H1 (cell line): ENCODE results near the gene COLQ. TPM values are rescaled to one million over a fixed set of nuclear protein-coding genes. Genes with fewer than 3 reads are reported as not detected.

Experiments
- CTCF ChIA-PET: fragments of 300-600 bp; sonication (Branson Sonifier 250); formaldehyde crosslinking; loops from one replicate; lab custom pipeline; 2021; ENCODE audit not compliant: partially characterized antibody; lab: Charles Lee
- POLR2A ChIA-PET: fragments of 300-600 bp; sonication (Branson Sonifier 250); formaldehyde crosslinking; loops from one replicate; lab custom pipeline; 2021; ENCODE audit warnings: inconsistent platforms; ENCODE audit not compliant: partially characterized antibody; lab: Charles Lee
- DNase-seq, 2 experiments: peaks; one replicate each; pipeline versions ENCODE4 v3.0.0 to v3.0.0-alpha.2; 2010 to 2022; ENCODE audit warnings: low spot score in 2 of 2, low read depth in 1 of 2, mixed read lengths in 1 of 2
- FAIRE-seq: peaks from 2 replicates; lab custom pipeline; 2011; peaks lifted over from hg19 to GRCh38; lab: Jason Lieb, UNC
- H2AFZ ChIP-seq: 2 replicates; pipeline ENCODE4 v1.8.1; 2012; ENCODE audit warnings: low read length, inconsistent platforms
- H2AK5ac ChIP-seq: 2 replicates; pipeline ENCODE4 v1.6.1; 2013; ENCODE audit warnings: low read depth, low read length
- H2BK120ac ChIP-seq: replicated peaks from 2 replicates; pipeline ENCODE3; 2013; ENCODE audit warnings: low read depth, low read length, inconsistent platforms
- H2BK12ac ChIP-seq: 2 replicates; pipeline ENCODE4 v1.6.1; 2013; ENCODE audit warnings: low read depth, low read length
- H2BK15ac ChIP-seq: 2 replicates; pipeline ENCODE4 v1.6.1; 2013; ENCODE audit warnings: low read length
- H2BK20ac ChIP-seq: 2 replicates; pipeline ENCODE4 v1.6.1; 2013; ENCODE audit warnings: low read length
- H2BK5ac ChIP-seq: 2 replicates; pipeline ENCODE4 v1.6.1; 2013; ENCODE audit warnings: low read depth, low read length
- H3K14ac ChIP-seq: 2 replicates; pipeline ENCODE4 v1.6.1; 2013; ENCODE audit warnings: inconsistent platforms; ENCODE audit not compliant: insufficient read length
- H3K18ac ChIP-seq: 2 replicates; pipeline ENCODE4 v1.6.1; 2013; ENCODE audit warnings: low read length; ENCODE audit errors: extremely low read depth
- H3K23ac ChIP-seq: 2 replicates; pipeline ENCODE4 v1.6.1; 2013; ENCODE audit warnings: inconsistent platforms; ENCODE audit not compliant: insufficient read length
- H3K23me2 ChIP-seq: 2 replicates; pipeline ENCODE4 v1.6.1; 2013; ENCODE audit warnings: low read depth, low read length
- H3K27ac ChIP-seq: 2 replicates; pipeline ENCODE4 v1.6.1; 2011; ENCODE audit warnings: low read depth, low read length, inconsistent platforms
- H3K27me3 ChIP-seq, 4 experiments: replicated peaks in 1 of 4; 1 replicate in 1 of 4; 2 replicates in 3 of 4; pipeline versions ENCODE4 v1.6.1 to v1.8.1; 2011 to 2013; ENCODE audit warnings: low read length in 3 of 4, mild to moderate bottlenecking in 3 of 4, inconsistent platforms in 2 of 4, mixed read lengths in 2 of 4, moderate library complexity in 1 of 4; ENCODE audit not compliant: control insufficient read depth in 3 of 4, insufficient read depth in 3 of 4; ENCODE audit errors: extremely low read depth in 1 of 4
- H3K36me3 ChIP-seq, 4 experiments: 2 replicates each; pipeline versions ENCODE4 v1.6.1 to v1.8.1; 2011 to 2013; ENCODE audit warnings: mild to moderate bottlenecking in 4 of 4, low read length in 3 of 4, moderate library complexity in 2 of 4, control low read depth in 1 of 4, inconsistent platforms in 1 of 4; ENCODE audit not compliant: insufficient read depth in 4 of 4, control insufficient read depth in 2 of 4
- H3K4ac ChIP-seq: replicated peaks from 2 replicates; pipeline ENCODE3; 2013; ENCODE audit warnings: low read length, low read depth, mixed read lengths, inconsistent platforms; ENCODE audit not compliant: insufficient read length
- H3K4me1 ChIP-seq, 4 experiments: replicated peaks in 1 of 4; 1 replicate in 1 of 4; 2 replicates in 3 of 4; pipeline versions ENCODE4 v1.6.1 to v1.8.1; 2011 to 2013; ENCODE audit warnings: low read length in 3 of 4, inconsistent platforms in 2 of 4, mixed read lengths in 1 of 4; ENCODE audit not compliant: insufficient read depth in 4 of 4, control insufficient read depth in 3 of 4
- H3K4me2 ChIP-seq, 2 experiments: 2 replicates each; pipeline versions ENCODE4 v1.6.1 to v1.8.1; 2011 to 2013; ENCODE audit warnings: low read depth in 2 of 2, low read length in 2 of 2, control low read depth in 1 of 2, inconsistent platforms in 1 of 2, mild to moderate bottlenecking in 1 of 2; ENCODE audit not compliant: insufficient read depth in 1 of 2
- H3K4me3 ChIP-seq, 4 experiments: fragments of 200-600, 300-600 bp in 1 of 4; sonication (generic), shearing (Covaris generic), sonication (Bioruptor Twin) in 1 of 4; 2 replicates each; pipeline versions ENCODE4 v1.5.1 to v1.8.1; 2011 to 2016; ENCODE audit warnings: low read length in 4 of 4, low read depth in 3 of 4, control low read depth in 2 of 4, inconsistent platforms in 2 of 4, mild to moderate bottlenecking in 2 of 4, mixed read lengths in 1 of 4, moderate library complexity in 1 of 4; ENCODE audit not compliant: insufficient read depth in 2 of 4; ENCODE audit errors: extremely low read depth in 1 of 4
- H3K56ac ChIP-seq: replicated peaks from 2 replicates; pipeline ENCODE3; 2013; ENCODE audit warnings: low read depth, mild to moderate bottlenecking, mixed read lengths, low read length, inconsistent platforms; ENCODE audit not compliant: insufficient read length
- H3K79me1 ChIP-seq: 2 replicates; pipeline ENCODE4 v1.6.1; 2013; ENCODE audit warnings: low read depth, low read length, control low read depth
- H3K79me2 ChIP-seq, 2 experiments: 2 replicates each; pipeline versions ENCODE4 v1.6.1 to v1.8.1; 2012 to 2013; ENCODE audit warnings: low read length in 2 of 2, mild to moderate bottlenecking in 2 of 2, inconsistent platforms in 1 of 2; ENCODE audit not compliant: insufficient read depth in 2 of 2, control insufficient read depth in 1 of 2
- H3K9ac ChIP-seq, 4 experiments: replicated peaks in 1 of 4; 1 replicate in 1 of 4; 2 replicates in 3 of 4; pipeline versions ENCODE4 v1.6.1 to v1.8.1; 2011 to 2013; ENCODE audit warnings: low read depth in 3 of 4, low read length in 3 of 4, control low read depth in 2 of 4, mild to moderate bottlenecking in 2 of 4, moderate library complexity in 2 of 4, inconsistent platforms in 1 of 4; ENCODE audit errors: extremely low read depth in 1 of 4
- H3K9me3 ChIP-seq, 2 experiments: 2 replicates each; pipeline versions ENCODE4 v1.6.1 to v1.8.1; 2012 to 2013; ENCODE audit warnings: mild to moderate bottlenecking in 2 of 2, moderate library complexity in 2 of 2, control low read depth in 1 of 2, inconsistent platforms in 1 of 2, low read depth in 1 of 2, low read length in 1 of 2, mixed read lengths in 1 of 2; ENCODE audit not compliant: insufficient read depth in 2 of 2
- H4K20me1 ChIP-seq, 2 experiments: replicated peaks in 1 of 2; 2 replicates each; pipeline versions ENCODE3 to v1.8.1; 2011 to 2013; ENCODE audit warnings: inconsistent platforms in 2 of 2, low read length in 2 of 2, mild to moderate bottlenecking in 1 of 2; ENCODE audit not compliant: insufficient read depth in 2 of 2, control insufficient read depth in 1 of 2
- H4K5ac ChIP-seq: 2 replicates; pipeline ENCODE4 v1.6.1; 2013; ENCODE audit warnings: low read length, low read depth, mixed read lengths, inconsistent platforms; ENCODE audit not compliant: insufficient read length
- H4K8ac ChIP-seq: 2 replicates; pipeline ENCODE4 v1.8.0; 2013; ENCODE audit warnings: mild to moderate bottlenecking, moderate library complexity, low read length, inconsistent platforms; ENCODE audit not compliant: insufficient read depth; ENCODE audit errors: extremely low read depth
- H4K91ac ChIP-seq: replicated peaks from 2 replicates; pipeline ENCODE3; 2013; ENCODE audit warnings: low read length, mixed read lengths, inconsistent platforms; ENCODE audit not compliant: insufficient read length
- EZH2 ChIP-seq: fragments of 200-600 bp; sonication (generic); IDR thresholded peaks from 2 replicates; pipeline ENCODE4 v1.7.1; 2012; ENCODE audit warnings: low read depth, mild to moderate bottlenecking, moderate library complexity, low read length, inconsistent platforms; ENCODE audit not compliant: severe bottlenecking
- WGBS, 2 experiments: shearing (Covaris generic) in 1 of 2; methylation state at CpG; one replicate each; pipeline versions ENCODE4 v1.1.6 to v1.1.7; 2013 to 2015; ENCODE audit warnings: low lambda C conversion rate in 2 of 2, mixed read lengths in 2 of 2, inconsistent platforms in 1 of 2, low coverage in 1 of 2, missing lambda C conversion rate in 1 of 2; ENCODE audit not compliant: insufficient replicate concordance in 2 of 2, insufficient coverage in 1 of 2, insufficient read length in 1 of 2; ENCODE audit errors: extremely low coverage in 1 of 2, missing lambda C conversion rate in 1 of 2; 5-methylcytosine and 5-hydroxymethylcytosine counted together
- polyA plus RNA-seq, 7 experiments: library from polyadenylated mRNA; depleted of rRNA in 3 of 7; stranded (reverse) in 5 of 7; unstranded in 2 of 7; fragments of >200 nt in 5 of 7; fragments of 200-250 nt in 2 of 7; gene quantifications; 1 replicate in 5 of 7; 2 replicates in 1 of 7; 4 replicates in 1 of 7; pipeline versions ENCODE4 v1.2.1 to v1.2.3, GENCODE V29; 2011 to 2013; ENCODE audit warnings: missing spikeins in 2 of 7, mixed read lengths in 2 of 7
- total RNA-seq: library from RNA; stranded (reverse); fragmentation: NEBNext Ultra II Directional; extraction: Animal tissue kit (Norgen Biotek cat#: 25700); gene quantifications from 2 replicates; pipeline ENCODE4 v1.2.1, GENCODE V29; 2021

Gene COLQ
- total and polyA plus RNA-seq, 2 of the 8 experiments (the other 6 are each of a cell fraction or from before 2014, with no cell fraction given): 1.5 to 1.9 TPM

GRCh38 chr3:15513810-15514662 lies 7.5 kb downstream of the COLQ start:
- H3K9me3 ChIP-seq: no peaks in the 10 kb centered on the region
- FAIRE-seq (no peak), DNase-seq (no peak)
- no peak overlapping the region for H3K4me2 ChIP-seq
- POLR2A ChIA-PET: interaction anchor here (0.6 kb wide), 2 partner anchors 17 to 82 kb away, joined by 3 read pairs; no protein-coding TSS in a partner anchor
- no peak overlapping the region for H3K9ac ChIP-seq
- no peak overlapping the region for H2AK5ac ChIP-seq
- no peak overlapping the region for H3K14ac ChIP-seq
- no peak overlapping the region for H4K8ac ChIP-seq
- no peaks in the 10 kb centered on the region for H3K27me3 ChIP-seq
- H2BK15ac ChIP-seq: no peak overlapping the region
- 81% methylated on average over 5 of the region's 5 CpGs; no CpG with 5 or more reads in 1 of the 2 experiments for WGBS, 2 experiments
- CTCF ChIA-PET: interaction anchor here (0.8 to 3.5 kb wide), 4 partner anchors 8 to 44 kb away, joined by 3 to 15 read pairs (median 7); no protein-coding TSS in a partner anchor
- H3K79me2 ChIP-seq: no peaks in the 10 kb centered on the region
- H4K20me1 ChIP-seq: no peaks in the 10 kb centered on the region
- no peaks in the 10 kb centered on the region for H3K36me3 ChIP-seq
- no peak overlapping the region for H2AFZ ChIP-seq
- TF ChIP-seq EZH2: no peak
- H3K23ac ChIP-seq: no peak overlapping the region
- H3K79me1 ChIP-seq: no peaks in the 10 kb centered on the region; the same call in 1 of the 2 replicates
- H2BK120ac ChIP-seq: no peak overlapping the region
- H2BK5ac ChIP-seq: no peak overlapping the region
- H3K23me2 ChIP-seq: no peaks in the 10 kb centered on the region
- no peak overlapping the region for H2BK12ac ChIP-seq
- no peak overlapping the region for H2BK20ac ChIP-seq
- H3K4ac ChIP-seq: no peak overlapping the region
- no peak overlapping the region for H4K91ac ChIP-seq
- no peak overlapping the region for H3K56ac ChIP-seq
- 0 out of 7 replicates have a peak, but pooled peaks cover 0 to 2% (median 0%) of the 10 kb centered on the region in 4 experiments for H3K4me1 ChIP-seq
- no peak overlapping the region for H3K27ac ChIP-seq
- H3K4me3 ChIP-seq: no peak overlapping the region
- no peak overlapping the region for H4K5ac ChIP-seq
- no peak overlapping the region for H3K18ac ChIP-seq
